Measurements from ENCODE around the gene RRBP1.

RRBP1 gene

GRCh38 chr20:17682103-17682888 is at the start of gene RRBP1:
TSS of gene RRBP1 (minus strand) at chr20:17682242. CDS start at chr20:17660507, 21,735 bp downstream.
- peak; percentile 92 for DNase-seq (ENCODE audit: low read depth)

DNA sequence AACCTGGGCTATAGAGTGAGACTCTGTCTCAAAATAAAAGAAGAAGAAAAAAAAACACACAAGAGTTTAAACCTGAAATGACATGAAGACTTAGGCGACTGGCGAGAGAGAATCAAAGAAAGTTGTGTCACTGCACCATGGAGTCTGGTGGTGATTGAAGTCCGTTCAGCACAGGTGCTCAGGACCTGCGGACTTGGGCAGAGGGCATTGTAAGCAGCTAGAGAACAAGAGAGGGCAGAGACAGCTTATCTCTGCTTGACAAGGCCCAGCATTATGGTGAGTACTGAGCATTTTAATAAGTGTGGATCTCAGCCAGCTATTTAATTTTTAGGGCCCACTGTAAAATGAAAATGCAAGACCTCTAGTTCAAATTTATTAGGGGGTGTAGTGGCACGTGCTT is 49.2 kb upstream of the RRBP1 start:
- DNase-seq (ENCODE audit: low read depth): no peak

GRCh38 chr20:17730071-17730470 is 48.0 kb upstream of the RRBP1 start:
- DNase-seq (ENCODE audit: low read depth): no peak

DNA sequence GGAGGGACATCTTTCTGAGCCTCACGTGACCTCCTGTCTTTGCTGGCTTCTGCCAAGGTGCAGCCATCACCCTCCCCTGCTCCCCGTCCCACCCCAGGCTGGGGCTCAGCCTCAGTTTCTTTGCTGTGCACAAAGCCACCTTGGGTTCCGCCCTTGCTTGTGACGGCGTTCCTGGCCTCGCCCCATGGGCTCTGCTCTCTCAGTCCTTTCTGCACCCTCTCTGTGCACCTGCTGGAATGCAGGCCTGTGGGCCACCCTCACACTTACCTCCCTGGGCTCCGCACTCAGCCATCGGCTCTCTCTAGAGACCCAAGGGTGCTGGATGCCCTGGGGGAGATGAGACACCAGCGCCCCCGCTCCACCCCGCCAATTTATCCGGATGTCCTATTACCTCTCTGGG is 46.0 kb upstream of the RRBP1 start:
- DNase-seq (ENCODE audit: low read depth): no peak

- no peak for DNase-seq (ENCODE audit: low read depth)
Observed at GRCh38 chr20:17727351-17727750, 45.3 kb upstream of the RRBP1 start.

DNA sequence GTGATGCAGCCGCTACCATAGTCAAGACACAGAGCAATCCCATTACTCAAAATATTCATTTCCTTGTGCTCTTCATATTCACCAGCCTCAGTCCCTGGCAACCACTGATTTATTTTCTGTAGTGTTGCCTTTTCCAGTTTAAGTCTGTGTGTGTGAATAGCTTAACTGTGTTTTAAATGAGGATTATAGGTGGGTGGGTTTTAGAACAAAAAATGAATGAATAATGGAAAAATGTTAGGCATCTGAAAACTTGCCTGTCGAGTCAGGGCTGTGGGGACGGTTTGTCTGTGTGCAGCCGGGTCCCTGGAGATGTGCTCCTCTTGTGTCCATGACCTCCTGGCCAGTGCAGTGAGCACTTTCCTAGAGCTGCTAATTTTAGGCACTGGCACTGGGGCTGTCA is 44.9 kb upstream of the RRBP1 start:
- no peak for DNase-seq (ENCODE audit: low read depth)

GRCh38 chr20:17725094-17725835 is 43.2 kb upstream of the RRBP1 start:
- DNase-seq (ENCODE audit: low read depth): no peak

DNA sequence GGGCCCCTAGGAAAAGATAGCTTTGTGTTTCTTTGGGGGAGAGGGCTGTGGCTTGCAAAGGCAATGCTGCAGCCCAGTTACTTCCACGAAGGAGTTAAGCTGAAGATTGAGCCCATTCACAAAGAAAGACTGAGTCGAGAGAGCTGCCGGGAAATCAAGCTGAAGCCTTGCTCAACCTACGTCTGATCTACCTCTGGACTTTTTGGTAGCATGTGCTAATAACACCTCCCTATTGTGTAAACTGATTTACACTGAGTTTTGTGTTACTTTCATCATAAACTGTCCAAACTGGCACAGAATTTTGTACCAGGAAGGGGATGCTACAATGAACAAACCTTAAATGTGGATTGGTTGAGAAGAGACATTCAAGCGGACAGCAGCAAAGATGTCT is 41.3 kb upstream of the RRBP1 start:
- DNase-seq (ENCODE audit: low read depth): no peak

DNA sequence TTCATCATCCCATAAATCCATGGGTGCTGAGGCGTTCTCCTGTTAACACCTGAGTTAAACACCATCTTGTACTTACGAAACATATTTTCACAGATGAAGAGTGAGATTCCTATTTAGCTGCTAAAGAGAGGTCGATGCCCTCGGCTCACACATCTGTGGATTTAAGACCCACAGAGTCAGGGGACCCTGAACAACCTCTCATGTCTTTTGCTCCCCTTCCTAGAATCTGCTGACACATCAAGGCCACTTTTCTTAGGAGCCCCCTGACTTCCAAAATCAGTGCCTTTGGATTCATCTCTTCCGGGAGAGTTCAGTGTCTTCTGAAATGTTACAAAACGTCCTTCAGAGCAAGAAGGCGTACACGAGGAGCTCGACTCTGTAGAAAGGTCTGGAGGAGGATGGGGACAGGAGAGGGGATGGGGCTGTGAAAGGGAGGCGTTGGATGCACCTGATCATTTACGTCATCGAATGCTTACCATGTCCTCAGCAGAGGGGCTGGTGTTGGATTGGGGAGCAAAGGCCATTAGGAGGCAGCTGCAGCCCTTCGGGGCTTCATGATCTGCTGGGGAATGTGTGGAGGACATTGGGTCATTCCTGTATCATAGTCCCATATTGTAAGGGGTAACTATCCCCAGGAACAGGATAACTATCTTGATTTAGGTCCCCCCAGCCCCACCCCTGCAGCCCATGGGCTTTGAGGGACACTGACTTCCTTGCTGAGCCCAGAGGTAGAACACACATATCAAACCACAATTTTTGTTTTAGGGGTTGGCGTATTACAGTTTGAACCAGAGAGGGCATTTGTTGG is 40.7 kb upstream of the RRBP1 start:
- DNase-seq (ENCODE audit: low read depth): no peak

DNA sequence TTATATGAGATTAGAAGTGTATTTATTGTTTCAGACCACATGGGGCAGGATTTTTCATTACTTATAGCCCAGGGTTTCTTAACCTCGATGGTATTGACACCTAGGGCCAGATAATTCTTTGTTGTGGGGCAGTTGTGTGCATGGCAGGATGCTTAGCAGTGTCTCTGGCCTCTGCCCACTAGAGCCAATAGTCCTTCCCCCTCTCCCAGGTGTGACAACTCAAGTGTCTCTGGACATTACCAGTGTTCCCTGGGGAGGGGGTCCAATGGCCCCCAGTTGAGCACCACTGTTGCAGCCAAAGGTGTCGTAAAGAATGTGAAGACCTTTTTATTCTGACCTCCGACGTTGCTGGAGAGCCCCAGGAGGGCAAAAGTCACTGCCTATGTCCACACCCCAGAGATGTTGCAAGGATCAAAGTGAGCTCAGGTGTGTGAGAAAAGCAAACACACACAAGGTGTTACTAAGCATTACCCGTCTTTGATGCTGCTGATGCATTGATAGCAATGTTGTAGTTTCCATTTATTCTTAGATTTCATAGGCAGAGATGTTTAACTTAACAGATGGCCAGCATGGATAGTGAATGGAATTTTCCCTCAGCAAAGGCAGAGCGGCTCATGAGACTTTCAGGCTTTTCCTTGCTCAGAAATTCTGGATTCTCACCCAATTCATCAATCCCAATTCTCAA is 39.9 kb upstream of the RRBP1 start:
- no peak for DNase-seq (ENCODE audit: low read depth)

GRCh38 chr20:17720755-17721154 is 38.7 kb upstream of the RRBP1 start:
- DNase-seq (ENCODE audit: low read depth): no peak

GRCh38 chr20:17716331-17716730 is 34.3 kb upstream of the RRBP1 start:
- no peak for DNase-seq (ENCODE audit: low read depth)

- no peak for DNase-seq (ENCODE audit: low read depth)
Observed at GRCh38 chr20:17715075-17715474, 33.0 kb upstream of the RRBP1 start.

- DNase-seq (ENCODE audit: low read depth): no peak
Observed at GRCh38 chr20:17714597-17714996, 32.6 kb upstream of the RRBP1 start.

GRCh38 chr20:17712708-17713107 is 30.7 kb upstream of the RRBP1 start:
- no peak for DNase-seq (ENCODE audit: low read depth)

- DNase-seq (ENCODE audit: low read depth): no peak
Observed at GRCh38 chr20:17712201-17712600, 30.2 kb upstream of the RRBP1 start.

GRCh38 chr20:17711267-17711627 is 29.2 kb upstream of the RRBP1 start:
- DNase-seq (ENCODE audit: low read depth): no peak

DNA sequence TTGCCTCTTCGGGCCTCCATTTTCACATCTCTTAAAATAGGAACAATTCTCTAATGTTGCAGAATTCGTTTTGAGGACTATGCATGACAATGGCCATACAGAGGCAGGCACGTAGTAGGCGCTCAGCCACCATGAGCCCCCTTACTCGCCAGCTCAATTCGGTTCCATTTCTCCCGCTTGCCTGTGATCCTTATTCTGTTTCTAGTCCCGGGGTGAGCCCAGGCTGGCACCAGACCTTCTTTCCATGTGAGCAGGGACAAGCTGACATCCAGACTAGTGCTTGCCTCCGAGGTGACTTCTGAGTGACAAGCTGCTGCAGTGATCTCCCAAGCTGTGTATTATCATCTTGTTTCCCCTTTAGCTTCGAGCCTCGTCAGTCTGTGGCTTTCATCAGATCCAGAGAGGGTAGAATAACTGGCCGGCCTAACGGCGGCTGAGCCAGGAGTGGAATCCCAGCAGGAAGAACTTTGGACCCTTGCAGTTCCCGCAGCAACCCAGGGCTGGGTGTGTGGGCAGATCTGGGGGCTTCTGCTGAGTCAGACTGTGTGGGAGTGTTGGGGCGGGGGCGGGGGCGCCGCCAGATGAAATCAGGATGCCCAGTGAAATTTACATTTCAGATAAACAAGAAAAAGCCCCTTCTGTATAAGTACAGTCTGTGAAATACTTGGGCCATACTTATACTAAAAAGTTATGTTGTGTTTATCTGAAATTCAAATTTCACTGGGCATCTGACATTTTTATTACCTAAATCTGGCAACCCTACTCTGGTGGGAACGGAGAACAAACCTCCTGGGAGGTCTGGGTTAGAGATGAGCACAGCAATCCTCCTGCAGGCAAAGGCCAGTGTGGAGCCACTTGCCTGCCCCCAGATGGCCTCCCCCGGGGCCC is 28.6 kb upstream of the RRBP1 start:
- no peak for DNase-seq (ENCODE audit: low read depth)

DNA sequence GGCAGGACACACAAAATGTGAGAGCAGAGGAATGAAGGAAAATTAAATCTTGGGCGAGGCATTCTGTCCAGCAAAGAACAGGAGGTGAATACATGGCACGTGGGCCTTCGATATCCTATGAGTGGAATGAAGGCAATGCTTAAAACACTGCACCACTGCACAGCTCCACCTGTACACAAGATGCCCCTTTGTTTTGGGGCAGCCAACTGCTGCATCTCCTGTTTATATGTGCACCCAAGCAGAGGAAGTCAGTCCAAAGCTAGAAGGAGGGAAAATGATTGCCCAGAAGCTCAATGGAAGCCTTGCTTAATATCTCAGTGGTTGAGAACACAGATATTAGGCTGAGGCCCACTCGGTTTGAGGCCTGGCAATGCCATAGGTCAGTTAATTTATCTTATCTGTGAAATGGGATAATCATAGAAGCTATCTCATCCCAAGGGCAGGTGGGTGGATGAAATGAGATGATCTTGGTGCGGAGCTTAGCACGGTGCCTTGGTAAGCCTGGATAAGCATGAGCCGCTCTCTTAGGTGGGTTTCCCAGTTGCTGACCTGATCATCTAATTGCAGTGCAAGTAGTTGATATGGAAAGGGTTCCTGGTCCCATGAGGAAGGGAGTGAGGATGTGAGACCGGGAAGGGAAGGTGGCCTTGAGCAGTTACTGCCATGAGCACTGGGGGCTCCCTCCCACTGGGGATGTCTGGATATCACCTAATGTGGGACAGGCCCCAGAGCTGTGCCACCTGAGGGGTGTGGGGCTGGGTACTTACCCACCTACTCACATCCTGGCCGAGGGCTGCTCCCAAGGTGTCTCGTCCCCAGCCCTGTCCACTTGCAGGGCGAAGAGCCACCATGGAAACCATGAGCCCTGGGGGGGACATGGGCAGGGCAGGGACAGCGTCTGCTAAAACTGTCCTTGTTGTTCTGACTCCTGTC is 27.6 kb upstream of the RRBP1 start:
- DNase-seq (ENCODE audit: low read depth): no peak
